Vagina (tissue), 2 donors: ENCODE measurements around the gene PANK4.

Experiments
- POLR2AphosphoS5 ChIP-seq, 2 donors: sonication (generic); formaldehyde crosslinking; IDR thresholded peaks; one replicate each; pipeline ENCODE4 v1.9.0; 2017; ENCODE audit warnings: antibody characterized with exemption in 2 of 2, mild to moderate bottlenecking in 2 of 2, low read depth in 1 of 2; ENCODE audit not compliant: insufficient read depth in 1 of 2
- TF ChIP-seq, protein P1 (sequence below), 3 experiments: fragments of 450-650 bp in 2 of 3; fragments of 200-600 bp in 1 of 3; sonication (generic) in 1 of 3; IDR thresholded peaks; one replicate each; pipeline ENCODE4 v1.5.1; 2017 to 2019; ENCODE audit warnings: antibody characterized with exemption in 3 of 3, mild to moderate bottlenecking in 2 of 3, moderate library complexity in 2 of 3

DNA sequence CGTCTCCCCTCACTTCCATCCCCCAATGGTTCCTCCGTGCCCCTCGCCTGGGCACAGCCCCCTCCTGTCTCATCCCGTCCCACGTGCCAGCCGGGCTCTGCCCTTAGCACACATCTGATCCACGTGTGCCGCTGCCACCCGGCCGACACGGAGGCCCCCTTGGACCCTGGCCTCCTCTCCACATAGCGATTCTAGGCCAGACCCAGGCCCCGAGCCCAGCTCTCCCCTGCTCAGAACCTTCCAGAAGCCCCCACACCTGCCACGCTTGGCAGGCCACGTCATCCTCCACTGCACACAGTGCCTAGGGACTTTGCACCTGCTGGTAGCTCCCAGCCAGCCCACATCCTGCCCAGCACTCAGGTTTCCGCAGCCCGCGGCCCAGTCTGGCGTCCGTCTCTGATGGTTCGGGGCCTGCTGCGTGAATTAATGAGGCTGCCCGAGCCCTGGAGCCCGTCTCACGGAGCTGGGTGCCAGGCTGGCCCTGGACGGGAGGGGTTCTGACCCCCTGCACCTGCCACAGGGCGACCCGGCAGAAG is 30.2 kb downstream of the PANK4 start:
- TF ChIP-seq POLR2AphosphoS5 (IDR thresholded peaks at IDR 0.05; ENCODE audit: insufficient read depth in 1 of 2, low read depth in 1 of 2), result no peak
- TF ChIP-seq, protein P1, sequence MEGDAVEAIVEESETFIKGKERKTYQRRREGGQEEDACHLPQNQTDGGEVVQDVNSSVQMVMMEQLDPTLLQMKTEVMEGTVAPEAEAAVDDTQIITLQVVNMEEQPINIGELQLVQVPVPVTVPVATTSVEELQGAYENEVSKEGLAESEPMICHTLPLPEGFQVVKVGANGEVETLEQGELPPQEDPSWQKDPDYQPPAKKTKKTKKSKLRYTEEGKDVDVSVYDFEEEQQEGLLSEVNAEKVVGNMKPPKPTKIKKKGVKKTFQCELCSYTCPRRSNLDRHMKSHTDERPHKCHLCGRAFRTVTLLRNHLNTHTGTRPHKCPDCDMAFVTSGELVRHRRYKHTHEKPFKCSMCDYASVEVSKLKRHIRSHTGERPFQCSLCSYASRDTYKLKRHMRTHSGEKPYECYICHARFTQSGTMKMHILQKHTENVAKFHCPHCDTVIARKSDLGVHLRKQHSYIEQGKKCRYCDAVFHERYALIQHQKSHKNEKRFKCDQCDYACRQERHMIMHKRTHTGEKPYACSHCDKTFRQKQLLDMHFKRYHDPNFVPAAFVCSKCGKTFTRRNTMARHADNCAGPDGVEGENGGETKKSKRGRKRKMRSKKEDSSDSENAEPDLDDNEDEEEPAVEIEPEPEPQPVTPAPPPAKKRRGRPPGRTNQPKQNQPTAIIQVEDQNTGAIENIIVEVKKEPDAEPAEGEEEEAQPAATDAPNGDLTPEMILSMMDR (IDR thresholded peaks at IDR 0.05), result no peak
